Activated naive CD4-positive, alpha-beta T cell (primary cell): ENCODE data around the gene ROR1.

ENCODE experiments used
- DNase-seq, 4 experiments: peaks; one replicate each; lab custom pipeline; 2025; lab: John Stamatoyannopoulos, UW

ROR1 gene

DNA sequence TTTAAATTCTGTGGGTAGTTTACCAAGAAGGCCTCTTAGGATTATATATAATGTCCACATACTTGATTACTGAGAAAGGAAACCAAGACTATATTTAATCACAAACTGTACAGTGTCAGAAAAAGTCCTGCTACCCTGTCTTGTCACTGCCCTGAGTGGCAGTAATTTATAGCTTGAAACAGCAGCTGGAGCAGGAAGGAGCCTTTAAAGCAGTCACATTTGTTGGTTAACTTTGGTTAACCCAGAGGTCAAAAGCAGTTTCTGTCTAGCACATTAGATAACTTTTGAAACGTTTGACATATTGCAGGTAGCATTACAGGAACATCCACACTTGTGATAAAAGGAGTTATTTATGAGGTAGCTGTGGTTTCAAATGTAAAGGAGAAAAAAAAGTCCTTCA, 161.7 kb downstream of the ROR1 start:
- DNase-seq = no peak

DNA sequence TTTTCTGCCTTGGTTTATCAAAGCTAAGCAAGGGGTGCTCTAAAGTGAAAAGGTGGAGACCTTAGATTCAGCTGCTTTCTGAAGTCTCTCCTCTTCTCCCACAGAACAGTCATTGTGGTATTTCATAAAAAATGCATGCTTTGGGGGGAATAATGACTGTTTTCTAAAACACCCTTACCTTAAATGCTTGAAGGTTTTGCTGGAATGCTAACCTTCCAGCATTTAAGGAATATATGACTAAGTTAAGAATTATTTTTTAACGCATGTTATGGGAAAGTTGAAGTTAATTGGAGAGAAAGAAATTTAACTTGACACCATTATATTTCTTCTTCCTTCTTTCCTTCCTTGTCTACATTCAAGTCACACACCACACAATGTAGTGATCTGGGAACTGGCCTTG, 162.5 kb downstream of the ROR1 start:
- no peak for DNase-seq

GRCh38 chr1:63936801-63937200, 163.0 kb downstream of the ROR1 start:
- no peak for DNase-seq

GRCh38 chr1:63937461-63938022, 163.7 kb downstream of the ROR1 start:
- no peak for DNase-seq

- no peak for DNase-seq
Measured at GRCh38 chr1:63940440-63940839, 166.6 kb downstream of the ROR1 start.

- DNase-seq = no peak
Measured at GRCh38 chr1:63943393-63943792, 169.6 kb downstream of the ROR1 start.

- no peak for DNase-seq
Measured at GRCh38 chr1:63945943-63946342, 172.1 kb downstream of the ROR1 start.

DNA sequence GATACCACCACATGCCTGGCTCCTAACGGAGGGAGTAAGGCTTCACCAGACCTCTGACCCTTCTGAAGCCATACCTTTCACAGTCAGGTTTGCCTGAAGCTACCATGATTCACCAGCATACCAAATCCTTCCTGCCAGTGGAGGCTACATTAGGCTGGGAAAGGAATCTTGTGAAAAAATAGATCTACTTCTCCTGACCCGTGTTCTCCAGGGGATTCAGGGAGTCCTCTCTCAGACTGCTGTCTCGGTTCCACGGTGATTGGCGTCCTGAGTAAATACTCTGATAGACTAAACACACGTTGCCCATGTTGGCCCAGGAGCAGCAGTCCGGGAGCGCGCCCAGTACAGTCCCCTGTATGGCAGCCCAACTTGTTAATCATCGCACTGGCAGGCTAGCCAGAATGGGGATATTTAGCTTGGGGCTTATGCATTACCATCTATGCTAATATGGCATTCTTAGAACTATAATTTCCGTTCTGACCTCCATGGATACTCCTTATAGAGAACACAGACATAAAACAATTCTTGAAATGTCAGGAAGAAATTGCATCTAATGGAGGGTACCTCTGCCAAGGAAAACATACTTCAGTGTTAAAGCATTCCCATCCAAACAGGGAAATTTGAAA, 173.2 kb downstream of the ROR1 start:
- no peak for DNase-seq

DNA sequence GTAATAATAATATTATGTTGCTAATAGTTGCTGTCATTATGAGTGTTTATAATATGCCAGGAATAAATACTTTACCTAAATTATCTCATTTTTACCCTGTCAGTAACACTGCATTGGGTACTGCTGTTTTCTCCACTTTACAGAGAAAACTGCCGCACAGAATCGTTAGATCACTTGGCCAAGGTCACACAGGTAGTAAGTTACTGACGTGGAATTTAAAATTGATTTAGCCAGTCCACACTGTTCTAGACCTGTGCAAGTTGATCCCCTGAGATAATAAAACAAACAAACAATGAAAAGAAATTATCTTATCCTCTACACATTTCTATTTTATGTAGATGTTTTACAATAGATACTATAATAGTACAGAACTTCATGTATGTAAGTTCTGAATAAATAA, 174.1 kb downstream of the ROR1 start:
- DNase-seq = no peak

DNA sequence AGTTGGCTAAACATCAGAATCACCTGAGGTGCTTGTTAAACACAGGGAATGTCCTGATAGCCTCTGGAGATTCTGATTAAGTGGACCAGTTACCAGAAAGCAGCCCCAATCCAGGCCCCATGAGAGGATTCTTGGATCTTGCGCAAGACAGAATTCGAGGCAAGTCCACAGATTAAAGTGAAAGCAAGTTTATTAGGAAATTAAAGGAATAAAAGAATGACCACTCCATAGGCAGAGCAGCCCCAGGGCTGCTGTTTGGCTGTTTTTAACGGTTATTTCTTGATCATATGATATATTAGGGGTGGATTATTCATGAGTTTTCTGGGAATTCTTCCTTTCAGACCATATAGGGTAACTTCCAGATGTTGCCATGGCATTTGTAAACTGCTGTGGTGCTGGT, 176.2 kb downstream of the ROR1 start:
- no peak for DNase-seq

DNA sequence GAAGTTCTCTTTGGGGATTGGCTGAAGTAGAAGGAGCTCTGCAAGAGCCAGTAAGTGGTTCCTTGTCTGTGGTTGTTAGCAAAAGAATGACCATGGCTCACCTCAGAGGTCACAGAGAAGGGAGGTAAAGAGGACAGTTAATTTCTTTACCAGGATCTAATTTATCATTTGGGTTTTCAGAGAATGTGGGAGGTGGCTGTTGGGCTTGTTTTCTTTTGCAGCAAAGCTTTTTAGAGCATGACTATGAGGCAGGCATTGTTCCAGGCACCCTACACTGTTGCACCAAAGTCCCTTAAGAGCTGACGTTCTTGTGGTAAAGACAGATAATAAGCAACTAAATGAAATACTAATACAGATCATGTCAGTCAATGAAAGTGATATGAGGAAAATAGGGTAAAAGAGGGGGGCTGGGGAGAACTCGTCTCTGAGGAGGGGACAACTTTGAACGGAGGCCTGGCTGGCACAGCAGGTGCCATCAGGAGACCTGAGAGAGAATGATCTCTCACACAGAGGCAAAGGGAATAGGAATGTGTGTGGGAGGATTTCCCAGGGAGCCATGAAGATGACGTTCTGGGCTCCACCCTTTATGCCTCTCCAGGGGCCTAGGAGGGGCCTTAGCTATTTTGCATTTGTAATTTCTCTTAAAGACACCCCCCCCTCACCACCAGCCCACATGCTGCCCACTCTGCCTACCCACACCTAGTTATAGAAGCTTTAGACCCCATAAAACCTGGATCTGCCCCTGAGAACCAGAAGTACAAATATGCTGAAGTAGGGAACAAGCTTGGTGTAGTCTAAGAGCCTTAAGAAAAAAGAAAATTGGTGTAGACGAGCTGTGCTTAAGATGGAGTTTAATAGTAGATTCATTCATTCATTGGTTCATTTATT, 177.5 kb downstream of the ROR1 start:
- DNase-seq = no peak

- no peak for DNase-seq
Measured at GRCh38 chr1:63954187-63954586, 180.4 kb downstream of the ROR1 start.

DNA sequence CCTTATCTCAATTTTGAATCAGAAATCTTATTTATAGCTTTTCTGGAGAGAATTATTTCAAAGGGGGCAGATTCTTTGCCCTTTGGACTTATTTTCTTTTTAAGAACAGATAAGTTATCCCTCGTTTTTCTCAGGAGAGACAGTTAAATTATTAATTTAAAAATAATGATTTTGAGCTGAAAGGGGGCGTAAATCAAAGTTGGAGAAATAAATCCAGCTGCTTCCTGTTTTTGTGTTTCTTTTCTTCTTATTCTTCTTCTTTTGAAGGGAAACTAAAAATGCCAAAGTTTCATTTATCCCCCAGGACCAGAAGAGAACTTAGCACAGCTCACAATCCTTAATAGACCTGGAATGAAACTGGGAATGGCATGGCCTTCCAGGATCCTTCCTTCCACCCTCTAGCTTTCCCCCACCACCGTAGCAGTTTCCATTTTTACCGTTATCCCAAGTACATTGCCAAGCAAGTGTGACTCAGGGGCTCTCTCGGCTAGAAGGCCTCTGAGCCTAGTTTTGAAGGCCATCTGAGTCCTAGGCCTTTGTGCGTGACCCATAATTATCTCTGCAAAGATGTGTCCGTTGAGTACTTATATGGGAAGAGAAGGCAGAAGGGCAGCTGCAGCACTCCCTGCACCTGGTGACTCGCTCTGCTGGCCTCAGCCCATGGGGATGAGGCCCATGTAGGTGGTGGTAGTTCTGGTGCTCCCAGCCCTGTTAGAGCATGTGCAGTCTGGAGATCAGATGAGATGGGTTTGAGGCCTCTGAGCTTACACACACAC, 181.7 kb downstream of the ROR1 start:
- DNase-seq = no peak

- DNase-seq = no peak
Measured at GRCh38 chr1:63958556-63958955, 184.7 kb downstream of the ROR1 start.

- no peak for DNase-seq
Measured at GRCh38 chr1:63960326-63960725, 186.5 kb downstream of the ROR1 start.

- DNase-seq = no peak
Measured at GRCh38 chr1:63966016-63966415, 192.2 kb downstream of the ROR1 start.

GRCh38 chr1:63967901-63968300, 194.1 kb downstream of the ROR1 start:
- DNase-seq = no peak

DNA sequence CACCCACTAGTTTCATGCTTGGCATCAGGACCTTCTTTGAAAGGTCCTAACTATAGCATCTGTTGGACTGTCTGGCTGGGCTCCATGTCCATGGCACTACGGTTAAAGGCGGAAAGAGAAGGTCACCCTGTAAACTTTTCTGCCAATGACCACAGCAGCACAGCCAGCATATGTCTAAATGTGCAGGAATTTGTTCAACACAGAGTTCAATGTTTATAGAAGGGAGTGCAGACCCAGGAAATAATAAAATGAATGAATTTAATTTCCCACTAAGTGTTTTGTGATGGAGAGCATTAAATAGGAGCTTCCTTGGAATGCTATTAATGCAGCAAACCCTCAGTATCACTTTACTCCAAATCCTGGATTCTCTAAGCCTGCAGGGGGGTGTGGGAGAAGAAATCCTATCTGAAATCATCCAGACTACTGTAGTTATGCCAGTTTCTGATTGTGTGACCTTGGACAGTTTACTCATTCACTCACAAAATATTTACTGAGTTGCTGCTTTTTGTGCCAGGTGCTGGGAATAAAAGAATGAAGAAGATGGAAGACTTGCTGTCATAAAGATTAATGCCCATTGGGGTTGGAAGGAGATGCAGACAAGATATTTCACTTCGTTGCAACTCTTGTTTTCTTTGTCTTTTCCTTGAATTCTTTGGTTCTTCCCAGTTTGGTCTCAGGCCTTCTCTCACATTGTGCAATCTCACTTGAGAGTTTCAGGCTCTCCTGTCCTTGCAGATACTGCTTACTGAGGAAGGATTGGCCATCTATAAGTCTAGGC, 195.0 kb downstream of the ROR1 start:
- no peak for DNase-seq

DNA sequence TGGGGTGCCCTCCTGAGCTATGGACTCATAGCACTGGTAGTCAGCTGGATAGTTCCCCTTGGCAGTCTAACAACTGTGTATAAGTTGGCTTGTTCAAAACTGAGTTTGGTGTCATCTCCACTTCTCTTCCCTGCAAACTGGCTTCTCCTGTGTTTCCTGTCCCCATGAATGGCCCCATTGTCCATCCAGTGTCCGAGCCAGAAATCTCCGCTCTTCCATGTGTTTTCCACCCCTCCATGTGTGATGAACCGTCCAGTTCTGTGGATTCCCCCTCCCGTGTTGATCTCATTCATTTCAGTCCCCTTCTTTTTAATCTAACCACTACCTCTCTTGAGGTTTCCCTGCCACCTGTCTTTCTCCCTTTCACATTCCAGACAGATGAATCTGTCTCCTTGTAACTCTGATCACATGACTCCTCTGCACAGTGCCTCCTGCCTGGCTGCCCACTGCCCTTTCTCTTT, 195.7 kb downstream of the ROR1 start:
- DNase-seq = no peak

DNA sequence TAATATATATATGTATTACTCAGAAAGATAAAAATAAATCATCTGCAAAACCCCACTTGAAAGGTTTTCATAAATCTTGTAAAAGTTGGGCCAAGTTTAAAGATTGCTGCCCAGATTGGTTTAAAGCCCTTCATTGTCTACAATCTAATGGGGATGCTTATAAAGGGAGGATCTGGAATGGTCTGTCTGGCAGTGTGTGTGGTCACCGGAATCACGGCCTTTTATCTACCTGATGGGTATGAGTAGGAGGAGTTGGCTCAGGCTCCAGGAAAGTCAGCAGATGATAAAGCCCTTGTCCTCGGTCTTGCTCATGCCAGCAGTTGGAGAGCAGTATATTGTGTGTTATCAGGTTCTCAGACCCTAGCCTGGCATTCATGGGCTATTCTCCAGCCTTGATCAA, 197.7 kb downstream of the ROR1 start:
- DNase-seq = no peak

- no peak for DNase-seq
Measured at GRCh38 chr1:63973005-63973419, 199.2 kb downstream of the ROR1 start.

DNA sequence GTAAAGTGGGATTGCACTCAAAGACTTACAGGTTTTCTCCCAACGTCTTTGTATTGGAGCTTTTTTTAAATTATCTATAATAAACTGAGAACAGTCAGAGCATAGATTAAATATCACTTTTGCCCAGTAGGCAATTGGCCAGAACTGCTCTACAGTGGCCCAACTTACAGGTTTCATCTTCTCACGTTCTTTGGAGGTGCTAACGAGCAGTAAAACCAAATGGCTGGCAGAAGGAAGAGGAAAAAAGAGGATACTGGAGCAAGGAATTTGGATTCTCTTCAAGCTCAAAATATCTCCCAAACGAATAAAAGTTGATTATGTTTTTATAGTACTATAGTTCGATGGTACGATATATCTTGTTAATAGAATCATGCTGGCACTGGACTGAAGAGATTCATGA, 201.1 kb downstream of the ROR1 start:
- DNase-seq = no peak
